H7 (cell line): Measurements from ENCODE around the gene CAPN1. TPM values are rescaled to one million over a fixed set of nuclear protein-coding genes. Genes with fewer than 3 reads are reported as not detected.

Experiments used
- DNase-seq: peaks from one replicate; pipeline ENCODE4 v3.0.0; 2012
- H3K27me3 ChIP-seq: 2 replicates; pipeline ENCODE4 v1.6.0; 2011; ENCODE audit warnings: mild to moderate bottlenecking, low read length; ENCODE audit not compliant: control insufficient read depth, insufficient read depth
- H3K36me3 ChIP-seq: replicated peaks from 2 replicates; pipeline ENCODE4 v1.5.1; 2011; ENCODE audit warnings: low read length; ENCODE audit not compliant: control insufficient read depth, insufficient read depth
- H3K4me3 ChIP-seq: 2 replicates; pipeline ENCODE4 v1.5.1; 2011; ENCODE audit warnings: low read depth, mild to moderate bottlenecking, control low read depth, low read length, moderate library complexity; ENCODE audit not compliant: insufficient read depth
- total RNA-seq: library from RNA; depleted of rRNA; stranded (reverse); fragments of >200 nt; shearing (Covaris generic); gene quantifications from 2 replicates; pipeline ENCODE4 v1.2.3, GENCODE V29; 2014

CAPN1 gene
- total RNA-seq, 1 experiment from 2014 or later = 165 TPM

GRCh38 chr11:65204143-65204542, 22.4 kb downstream of the CAPN1 start:
- no peak overlapping the region for H3K4me3 ChIP-seq
- H3K27me3 ChIP-seq = no peaks in the 10 kb centered on the region
- H3K36me3 ChIP-seq = peaks cover 30% of the 10 kb centered on the region
- DNase-seq = peak; percentile 60

- DNase-seq = peak; percentile 98
- Histone ChIP-seq H3K36me3 (peaks cover 32% of the 10 kb centered on the region), H3K4me3 (no peak overlapping the region), H3K27me3 (no peaks in the 10 kb centered on the region)
These were observed 23.2 kb downstream of the CAPN1 start for GRCh38 chr11:65204646-65205601.

GRCh38 chr11:65205602-65205967, 23.9 kb downstream of the CAPN1 start:
- no peaks in the 10 kb centered on the region for H3K27me3 ChIP-seq
- no peak overlapping the region for H3K4me3 ChIP-seq
- DNase-seq = no peak
- peaks cover 36% of the 10 kb centered on the region for H3K36me3 ChIP-seq

GRCh38 chr11:65206441-65206841, 24.7 kb downstream of the CAPN1 start:
- DNase-seq = no peak
- no peak overlapping the region for H3K4me3 ChIP-seq
- peaks cover 38% of the 10 kb centered on the region for H3K36me3 ChIP-seq
- no peaks in the 10 kb centered on the region for H3K27me3 ChIP-seq

- Histone ChIP-seq H3K36me3 (peaks cover 38% of the 10 kb centered on the region), H3K4me3 (no peak overlapping the region), H3K27me3 (no peaks in the 10 kb centered on the region)
- DNase-seq = no peak
These were observed 25.2 kb downstream of the CAPN1 start for GRCh38 chr11:65206901-65207300.

- peaks cover 37% of the 10 kb centered on the region for H3K36me3 ChIP-seq
- DNase-seq = no peak
- no peaks in the 10 kb centered on the region for H3K27me3 ChIP-seq
- no peak overlapping the region for H3K4me3 ChIP-seq
These were observed 26.4 kb downstream of the CAPN1 start for GRCh38 chr11:65207918-65208784.

- Histone ChIP-seq H3K27me3 (no peaks in the 10 kb centered on the region), H3K4me3 (no peak overlapping the region), H3K36me3 (peaks cover 37% of the 10 kb centered on the region)
- DNase-seq = no peak
These were observed 27.3 kb downstream of the CAPN1 start for GRCh38 chr11:65208785-65209710.

GRCh38 chr11:65209711-65210360, 28.1 kb downstream of the CAPN1 start:
- Histone ChIP-seq H3K27me3 (no peaks in the 10 kb centered on the region), H3K4me3 (no peak overlapping the region), H3K36me3 (peaks cover 37% of the 10 kb centered on the region)
- no peak for DNase-seq

- DNase-seq = no peak
- Histone ChIP-seq H3K4me3 (no peak overlapping the region), H3K27me3 (no peaks in the 10 kb centered on the region), H3K36me3 (peaks cover 33% of the 10 kb centered on the region)
These were observed 28.6 kb downstream of the CAPN1 start for GRCh38 chr11:65210361-65210731.

GRCh38 chr11:65210748-65211147, 29.0 kb downstream of the CAPN1 start:
- no peak for DNase-seq
- Histone ChIP-seq H3K36me3 (peaks cover 29% of the 10 kb centered on the region), H3K4me3 (no peak overlapping the region), H3K27me3 (no peaks in the 10 kb centered on the region)

- no peak overlapping the region for H3K4me3 ChIP-seq
- H3K27me3 ChIP-seq = no peaks in the 10 kb centered on the region
- peaks cover 22% of the 10 kb centered on the region for H3K36me3 ChIP-seq
- peak; percentile 70 for DNase-seq
These were observed 29.8 kb downstream of the CAPN1 start for GRCh38 chr11:65211293-65212105.

- Histone ChIP-seq H3K36me3 (peaks cover 21% of the 10 kb centered on the region), H3K4me3 (no peak overlapping the region), H3K27me3 (no peaks in the 10 kb centered on the region)
- peak; percentile 69 for DNase-seq
These were observed 30.6 kb downstream of the CAPN1 start for GRCh38 chr11:65212226-65212801.
